Measurements from ENCODE around the gene DNAAF5. TPM values are rescaled to one million over a fixed set of nuclear protein-coding genes. Genes with fewer than 3 reads are reported as not detected.
"Not testable (repeated sequence)": the region's sequence is repeated elsewhere in the genome, so short reads cannot be mapped to it uniquely, and the experiment has no call there.

Gene DNAAF5
- total RNA-seq, 1 experiment from 2014 or later: 101 TPM

- DNase-seq: peak; percentile 37
- H3K27me3 ChIP-seq (ENCODE audit: control insufficient read depth, insufficient read depth, low read length): no peaks in the 10 kb centered on the region
- H3K4me3 ChIP-seq (ENCODE audit: insufficient read depth, low read depth, low read length): no peak overlapping the region
- no peaks in the 10 kb centered on the region for H3K36me3 ChIP-seq (replicated peaks; ENCODE audit: control insufficient read depth, insufficient read depth, low read length)
Measured at GRCh38 chr7:794671-795329, 68.3 kb downstream of the DNAAF5 start.

- not testable (repeated sequence) for DNase-seq; H3K36me3 ChIP-seq (replicated peaks; ENCODE audit: control insufficient read depth, insufficient read depth, low read length); H3K27me3 ChIP-seq (ENCODE audit: control insufficient read depth, insufficient read depth, low read length); H3K4me3 ChIP-seq (ENCODE audit: insufficient read depth, low read depth, low read length)
Measured at GRCh38 chr7:796434-797169, 70.1 kb downstream of the DNAAF5 start.

GRCh38 chr7:798921-799470, 72.5 kb downstream of the DNAAF5 start:
- DNase-seq: no peak
- Histone ChIP-seq H3K4me3 (ENCODE audit: insufficient read depth, low read depth, low read length) (no peak overlapping the region), H3K36me3 (replicated peaks; ENCODE audit: control insufficient read depth, insufficient read depth, low read length) (no peaks in the 10 kb centered on the region), H3K27me3 (ENCODE audit: control insufficient read depth, insufficient read depth, low read length) (no peaks in the 10 kb centered on the region)

- H3K27me3 ChIP-seq (ENCODE audit: control insufficient read depth, insufficient read depth, low read length): no peaks in the 10 kb centered on the region
Measured at GRCh38 chr7:800692-801091, 74.2 kb downstream of the DNAAF5 start.

GRCh38 chr7:801351-801750, 74.9 kb downstream of the DNAAF5 start:
- not testable (repeated sequence) for DNase-seq; H3K27me3 ChIP-seq (ENCODE audit: control insufficient read depth, insufficient read depth, low read length); H3K4me3 ChIP-seq (ENCODE audit: insufficient read depth, low read depth, low read length); H3K36me3 ChIP-seq (replicated peaks; ENCODE audit: control insufficient read depth, insufficient read depth, low read length)

More at GRCh38 chr7:800692-801091, 74.2 kb downstream of the DNAAF5 start:
- H3K36me3 ChIP-seq (replicated peaks; ENCODE audit: control insufficient read depth, insufficient read depth, low read length): no peaks in the 10 kb centered on the region
- no peak overlapping the region for H3K4me3 ChIP-seq (ENCODE audit: insufficient read depth, low read depth, low read length)
- no peak for DNase-seq

GRCh38 chr7:801940-802381, 75.5 kb downstream of the DNAAF5 start:
- Histone ChIP-seq H3K27me3 (ENCODE audit: control insufficient read depth, insufficient read depth, low read length) (no peaks in the 10 kb centered on the region), H3K36me3 (replicated peaks; ENCODE audit: control insufficient read depth, insufficient read depth, low read length) (no peaks in the 10 kb centered on the region), H3K4me3 (ENCODE audit: insufficient read depth, low read depth, low read length) (no peak overlapping the region)
- peak; percentile 60 for DNase-seq

- Histone ChIP-seq H3K36me3 (replicated peaks; ENCODE audit: control insufficient read depth, insufficient read depth, low read length) (no peaks in the 10 kb centered on the region), H3K27me3 (ENCODE audit: control insufficient read depth, insufficient read depth, low read length) (no peaks in the 10 kb centered on the region), H3K4me3 (ENCODE audit: insufficient read depth, low read depth, low read length) (no peak overlapping the region)
- no peak for DNase-seq
Measured at GRCh38 chr7:802500-803242, 76.2 kb downstream of the DNAAF5 start.

GRCh38 chr7:803243-803635, 76.7 kb downstream of the DNAAF5 start:
- no peak for DNase-seq
- Histone ChIP-seq H3K27me3 (ENCODE audit: control insufficient read depth, insufficient read depth, low read length) (no peaks in the 10 kb centered on the region), H3K36me3 (replicated peaks; ENCODE audit: control insufficient read depth, insufficient read depth, low read length) (no peaks in the 10 kb centered on the region), H3K4me3 (ENCODE audit: insufficient read depth, low read depth, low read length) (no peak overlapping the region)

GRCh38 chr7:803796-804195, 77.3 kb downstream of the DNAAF5 start:
- not testable (repeated sequence) for H3K4me3 ChIP-seq (ENCODE audit: insufficient read depth, low read depth, low read length); DNase-seq; H3K27me3 ChIP-seq (ENCODE audit: control insufficient read depth, insufficient read depth, low read length); H3K36me3 ChIP-seq (replicated peaks; ENCODE audit: control insufficient read depth, insufficient read depth, low read length)

- DNase-seq: no peak
- Histone ChIP-seq H3K36me3 (replicated peaks; ENCODE audit: control insufficient read depth, insufficient read depth, low read length) (no peaks in the 10 kb centered on the region), H3K27me3 (ENCODE audit: control insufficient read depth, insufficient read depth, low read length) (no peaks in the 10 kb centered on the region), H3K4me3 (ENCODE audit: insufficient read depth, low read depth, low read length) (no peak overlapping the region)
Measured at GRCh38 chr7:805261-805660, 78.8 kb downstream of the DNAAF5 start.

GRCh38 chr7:815284-816216, 89.1 kb downstream of the DNAAF5 start:
- Histone ChIP-seq H3K36me3 (replicated peaks; ENCODE audit: control insufficient read depth, insufficient read depth, low read length) (no peaks in the 10 kb centered on the region), H3K4me3 (ENCODE audit: insufficient read depth, low read depth, low read length) (peak overlapping the region; percentile 69), H3K27me3 (ENCODE audit: control insufficient read depth, insufficient read depth, low read length) (no peaks in the 10 kb centered on the region)
- DNase-seq: peak; percentile 96

GRCh38 chr7:816300-816750, 89.8 kb downstream of the DNAAF5 start:
- peak; percentile 100 for DNase-seq
- Histone ChIP-seq H3K27me3 (ENCODE audit: control insufficient read depth, insufficient read depth, low read length) (no peaks in the 10 kb centered on the region), H3K36me3 (replicated peaks; ENCODE audit: control insufficient read depth, insufficient read depth, low read length) (no peaks in the 10 kb centered on the region), H3K4me3 (ENCODE audit: insufficient read depth, low read depth, low read length) (peak overlapping the region; percentile 79)

- Histone ChIP-seq H3K27me3 (ENCODE audit: control insufficient read depth, insufficient read depth, low read length) (no peaks in the 10 kb centered on the region), H3K4me3 (ENCODE audit: insufficient read depth, low read depth, low read length) (peak overlapping the region; percentile 79), H3K36me3 (replicated peaks; ENCODE audit: control insufficient read depth, insufficient read depth, low read length) (no peaks in the 10 kb centered on the region)
- peak; percentile 72 for DNase-seq
Measured at GRCh38 chr7:816751-817671, 90.5 kb downstream of the DNAAF5 start.
